Calu3 (cell line): ENCODE measurements around the gene RNF130. TPM values are rescaled to one million over a fixed set of nuclear protein-coding genes. Genes with fewer than 3 reads are reported as not detected.

Experiments
- BruUV-seq: library from RNA; stranded (reverse); fragments of 400-500 nt; replicated peaks from 2 replicates; lab custom pipeline; 2021; lab: Mats Ljungman, UMichigan
- CTCF ChIA-PET: fragments of 300-600 bp; sonication (Branson Sonifier 250); formaldehyde crosslinking; loops from one replicate; lab custom pipeline; 2022; ENCODE audit warnings: antibody characterized with exemption; lab: Charles Lee
- DNase-seq: peaks from one replicate; pipeline ENCODE4 v3.0.0; 2022
- H3K27ac Mint-ChIP-seq: one replicate; pipeline ENCODE4 v1.8.0; 2022; ENCODE audit warnings: mixed read lengths; ENCODE audit not compliant: unreplicated experiment
- H3K27me3 Mint-ChIP-seq: one replicate; pipeline ENCODE4 v1.8.0; 2022; ENCODE audit warnings: mixed read lengths; ENCODE audit not compliant: unreplicated experiment
- H3K36me3 Mint-ChIP-seq: one replicate; pipeline ENCODE4 v1.8.0; 2022; ENCODE audit warnings: mild to moderate bottlenecking, moderate library complexity, mixed read lengths; ENCODE audit not compliant: insufficient read depth, unreplicated experiment
- H3K4me1 Mint-ChIP-seq: one replicate; pipeline ENCODE4 v1.8.0; 2022; ENCODE audit warnings: mild to moderate bottlenecking, low read depth, mixed read lengths; ENCODE audit not compliant: unreplicated experiment
- H3K4me3 Mint-ChIP-seq: one replicate; pipeline ENCODE4 v1.8.0; 2022; ENCODE audit warnings: mild to moderate bottlenecking, low read depth, moderate library complexity, mixed read lengths; ENCODE audit not compliant: unreplicated experiment
- H3K9me3 Mint-ChIP-seq: one replicate; pipeline ENCODE4 v1.8.0; 2022; ENCODE audit warnings: low read depth, mixed read lengths; ENCODE audit not compliant: unreplicated experiment
- CTCF ChIP-seq: fragments of 200-600 bp; IDR thresholded peaks from one replicate; pipeline ENCODE4 v1.8.0; 2022; ENCODE audit warnings: antibody characterized with exemption; ENCODE audit not compliant: unreplicated experiment
- intact Hi-C: fragments of 100-400 bp; cut with micrococcal nuclease; formaldehyde crosslinking; loops from one replicate; pipeline ENCODE4 v1.10.0; 2022; ENCODE audit not compliant: unreplicated experiment
- total RNA-seq: library from RNA; stranded (reverse); gene quantifications from 2 replicates; pipeline ENCODE4 v1.2.3, GENCODE V29; 2022

RNF130 gene
- total RNA-seq, 1 experiment from 2014 or later, result 34.0 TPM

DNA sequence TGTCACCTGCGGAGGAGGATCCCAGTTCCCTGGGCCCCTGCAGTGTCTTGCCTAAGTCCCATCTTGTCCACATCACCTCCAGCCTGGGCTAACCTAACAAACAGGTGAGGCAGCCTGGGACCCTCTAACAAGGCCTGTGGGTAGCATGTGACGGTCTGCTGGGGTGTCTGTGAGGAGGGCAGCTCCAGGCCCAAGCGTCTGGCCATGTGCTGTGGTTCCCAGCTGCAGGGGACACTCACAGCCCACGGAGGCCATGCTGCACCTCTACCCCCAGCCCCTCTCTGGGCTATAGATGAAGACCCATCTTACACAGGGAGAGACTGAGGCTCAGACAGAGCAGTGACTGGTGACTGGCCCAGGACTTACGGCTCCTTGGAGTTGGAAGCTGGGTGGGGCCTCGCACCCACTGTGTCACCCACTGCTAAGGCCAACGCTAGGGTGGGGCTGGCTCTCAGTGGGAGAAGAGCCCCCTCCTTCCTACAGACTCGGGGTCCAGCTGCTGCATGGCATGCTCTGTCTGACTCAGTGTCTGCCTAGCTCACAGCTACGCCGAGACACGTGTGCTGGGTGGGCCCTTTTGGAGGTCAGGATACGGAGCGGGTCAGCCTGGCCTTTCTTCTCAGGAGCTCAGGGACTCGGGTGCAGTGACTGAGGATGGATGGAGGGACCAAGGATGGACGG lies 40.8 kb upstream of the RNF130 start:
- Mint-ChIP-seq H3K36me3 (no peaks in the 10 kb centered on the region), H3K4me1 (no peaks in the 10 kb centered on the region), H3K27me3 (no peaks in the 10 kb centered on the region), H3K27ac (no peak overlapping the region), H3K4me3 (no peak overlapping the region), H3K9me3 (no peaks in the 10 kb centered on the region)
- DNase-seq, result no peak
- CTCF ChIA-PET, result no interaction called here
- TF ChIP-seq CTCF, result no peak
- no TSS peak for BruUV-seq
- intact Hi-C loops, result no loop called here

DNA sequence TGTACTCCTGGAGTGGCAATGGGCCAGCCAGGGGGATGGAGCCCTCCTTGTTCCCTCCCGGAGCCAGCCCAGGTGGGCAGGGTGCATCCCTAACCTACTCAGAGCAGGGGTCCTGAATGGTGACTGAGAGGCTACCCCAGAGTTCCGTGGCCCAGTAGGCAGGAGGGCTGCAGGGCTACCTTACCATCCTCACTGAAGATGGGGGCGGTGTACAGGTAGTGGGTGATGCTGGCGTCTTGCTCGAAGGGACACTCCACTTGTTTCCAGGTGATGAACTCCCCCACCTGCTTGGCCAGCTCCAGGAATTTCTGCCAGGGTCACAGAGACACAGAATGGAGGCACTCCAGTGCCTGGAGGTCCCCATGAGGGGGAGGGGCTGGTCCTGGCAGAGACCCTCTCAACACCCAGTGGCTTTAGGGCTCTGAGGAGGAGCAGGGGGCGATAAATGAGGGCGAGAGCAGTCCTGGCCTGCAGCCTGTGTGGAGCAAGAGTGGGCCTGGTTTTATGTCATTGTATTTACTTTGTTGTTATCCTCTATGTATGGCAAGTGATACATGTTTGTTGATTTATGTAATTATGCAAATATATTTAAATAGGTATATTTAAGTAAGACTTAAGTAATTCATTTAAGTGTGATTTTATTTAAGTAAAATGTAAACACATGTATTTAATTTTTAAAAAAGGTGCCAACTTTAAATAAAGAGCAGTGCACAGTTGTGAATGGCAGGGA lies 39.9 kb upstream of the RNF130 start:
- no peak for TF ChIP-seq CTCF
- BruUV-seq, result no TSS peak

GRCh38 chr5:180109920-180110319 lies 38.4 kb upstream of the RNF130 start:
- no peak overlapping the region for H3K27ac Mint-ChIP-seq
- CTCF ChIA-PET, result interaction anchor here (1.3 kb wide), 1 partner anchor 219 kb away, joined by 3 read pairs; no protein-coding TSS in a partner anchor
- no peaks in the 10 kb centered on the region for H3K36me3 Mint-ChIP-seq
- H3K4me3 Mint-ChIP-seq, result no peak overlapping the region
- no TSS peak for BruUV-seq
- no peak for TF ChIP-seq CTCF
- peaks cover 15% of the 10 kb centered on the region for H3K27me3 Mint-ChIP-seq
- peaks cover 3% of the 10 kb centered on the region for H3K9me3 Mint-ChIP-seq
- no peak for DNase-seq
- no peaks in the 10 kb centered on the region for H3K4me1 Mint-ChIP-seq
- intact Hi-C loops, result no loop called here

More for the DNA sequence above, 39.9 kb upstream of the RNF130 start:
- H3K9me3 Mint-ChIP-seq, result no peaks in the 10 kb centered on the region
- CTCF ChIA-PET, result interaction anchor here (0.6 kb wide), 1 partner anchor 21 kb away, joined by 4 read pairs; no protein-coding TSS in a partner anchor
- no peaks in the 10 kb centered on the region for H3K4me1 Mint-ChIP-seq
- DNase-seq, result no peak
- H3K4me3 Mint-ChIP-seq, result no peak overlapping the region
- intact Hi-C loops, result no loop called here
- H3K36me3 Mint-ChIP-seq, result no peaks in the 10 kb centered on the region
- peaks cover 8% of the 10 kb centered on the region for H3K27me3 Mint-ChIP-seq
- no peak overlapping the region for H3K27ac Mint-ChIP-seq

GRCh38 chr5:180107005-180107404 lies 35.4 kb upstream of the RNF130 start:
- Mint-ChIP-seq H3K4me3 (no peak overlapping the region), H3K27ac (no peak overlapping the region), H3K9me3 (peaks cover 3% of the 10 kb centered on the region), H3K4me1 (no peaks in the 10 kb centered on the region), H3K27me3 (peaks cover 28% of the 10 kb centered on the region), H3K36me3 (no peaks in the 10 kb centered on the region)
- CTCF ChIA-PET, result no interaction called here
- intact Hi-C loops, result no loop called here
- no peak for DNase-seq
- no TSS peak for BruUV-seq
- TF ChIP-seq CTCF, result no peak
